HFF-Myc (cell line): ENCODE measurements around the gene SHKBP1.

ENCODE experiments used
- DNase-seq: peaks from one replicate; pipeline ENCODE4 v3.0.0-alpha.2; 2011; ENCODE audit warnings: low read depth; ENCODE audit errors: extremely low read depth
- H3K4me3 ChIP-seq: replicated peaks from 2 replicates; pipeline ENCODE4 v1.5.1; 2011; ENCODE audit warnings: low read depth, mild to moderate bottlenecking, control low read depth, low read length
- CTCF ChIP-seq: IDR thresholded peaks from 2 replicates; pipeline ENCODE4 v1.5.1; 2012; ENCODE audit warnings: mild to moderate bottlenecking, low read depth, low read length, control low read depth; ENCODE audit errors: missing control alignments

The SHKBP1 gene

GRCh38 chr19:40625406-40626120 lies 48.9 kb downstream of the SHKBP1 start:
- no peak overlapping the region for H3K4me3 ChIP-seq
- DNase-seq, result no peak
- TF ChIP-seq CTCF, result no peak

GRCh38 chr19:40626918-40627317 lies 50.2 kb downstream of the SHKBP1 start:
- H3K4me3 ChIP-seq, result no peak overlapping the region
- no peak for DNase-seq
- no peak for TF ChIP-seq CTCF

GRCh38 chr19:40627486-40628279 lies 51.0 kb downstream of the SHKBP1 start:
- no peak for DNase-seq
- TF ChIP-seq CTCF, result no peak
- H3K4me3 ChIP-seq, result no peak overlapping the region

- TF ChIP-seq CTCF, result no peak
- H3K4me3 ChIP-seq, result no peak overlapping the region
- no peak for DNase-seq
These were observed 52.7 kb downstream of the SHKBP1 start for GRCh38 chr19:40629346-40629745.

GRCh38 chr19:40630571-40631160 lies 54.0 kb downstream of the SHKBP1 start:
- TF ChIP-seq CTCF, result no peak
- H3K4me3 ChIP-seq, result no peak overlapping the region
- DNase-seq, result no peak

- no peak overlapping the region for H3K4me3 ChIP-seq
- no peak for TF ChIP-seq CTCF
- DNase-seq, result no peak
These were observed 55.8 kb downstream of the SHKBP1 start for GRCh38 chr19:40632311-40633036.
